ENCODE results near the gene KBTBD12.
"Not testable (repeated sequence)": the region's sequence is repeated elsewhere in the genome, so short reads cannot be mapped to it uniquely, and the experiment has no call there.

DNA sequence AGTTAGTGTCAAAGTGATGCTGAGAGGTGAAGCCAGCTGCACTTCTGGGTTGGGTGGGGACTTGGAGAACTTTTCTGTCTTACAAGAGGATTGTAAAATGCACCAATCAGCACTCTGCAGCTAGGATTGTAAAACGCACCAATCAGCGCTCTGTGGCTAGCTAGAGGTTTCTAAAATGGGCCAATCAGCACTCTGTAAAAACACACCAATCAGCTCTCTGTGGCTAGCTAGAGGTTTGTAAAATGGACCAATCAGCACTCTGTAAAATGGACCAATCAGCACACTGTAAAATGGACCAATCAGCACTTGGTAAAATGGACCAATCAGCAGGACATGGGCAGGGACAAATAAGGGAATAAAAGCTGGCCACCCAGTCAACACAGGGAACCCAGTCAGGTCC is 1.2 kb upstream of the KBTBD12 start:
- not testable (repeated sequence) for TF ChIP-seq EZH2phosphoT487 (IDR thresholded peaks at IDR 0.05; ENCODE audit: insufficient read depth, low read depth); EZH2 (IDR thresholded peaks at IDR 0.05; ENCODE audit: insufficient read depth, poor library complexity, severe bottlenecking)

Measured in GM23248 (cell line).